Retinal pigment epithelial cell (primary cell): Measurements from ENCODE around the gene SYNE4.

Source experiments
- DNase-seq: peaks from one replicate; pipeline ENCODE4 v3.0.0-alpha.2; 2010; ENCODE audit warnings: low read depth
- H3K4me3 ChIP-seq: 2 replicates; pipeline ENCODE4 v1.5.1; 2011; ENCODE audit warnings: mild to moderate bottlenecking, low read length, control low read depth, moderate library complexity
- CTCF ChIP-seq: conservative IDR thresholded peaks from 2 replicates; pipeline ENCODE4 v1.5.1; 2011; ENCODE audit warnings: low read depth, low read length, control low read depth, inconsistent platforms

The SYNE4 gene

GRCh38 chr19:35975608-35976214 lies 32.9 kb downstream of the SYNE4 start:
- no peak overlapping the region for H3K4me3 ChIP-seq
- no peak for TF ChIP-seq CTCF
- DNase-seq = no peak

GRCh38 chr19:35973487-35973886 lies 35.1 kb downstream of the SYNE4 start:
- H3K4me3 ChIP-seq = no peak overlapping the region
- TF ChIP-seq CTCF = no peak
- DNase-seq = no peak

DNA sequence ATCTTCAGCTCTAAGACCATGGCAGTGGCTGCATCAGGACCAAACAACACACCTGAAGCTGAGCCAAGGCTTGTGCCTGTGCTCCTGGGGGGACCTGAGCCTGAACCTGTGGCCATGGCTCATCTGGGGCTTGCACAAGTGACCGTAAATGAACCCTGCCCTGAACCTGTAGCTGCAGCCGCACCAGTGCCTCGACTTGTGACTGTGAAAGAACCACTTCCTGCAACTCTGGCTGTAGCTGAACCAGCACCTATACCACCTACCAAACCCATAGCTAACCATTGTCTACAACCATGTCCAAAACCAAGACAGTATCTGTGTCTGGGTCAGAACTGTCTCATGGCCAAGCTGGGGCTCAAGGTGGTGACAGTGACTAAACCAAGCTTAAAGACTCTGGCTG lies 41.8 kb downstream of the SYNE4 start:
- no peak overlapping the region for H3K4me3 ChIP-seq
- TF ChIP-seq CTCF = no peak
- DNase-seq = no peak

- DNase-seq = peak; percentile 7
- no peak for TF ChIP-seq CTCF
Observed at GRCh38 chr19:35963514-35963913, 45.1 kb downstream of the SYNE4 start.

DNA sequence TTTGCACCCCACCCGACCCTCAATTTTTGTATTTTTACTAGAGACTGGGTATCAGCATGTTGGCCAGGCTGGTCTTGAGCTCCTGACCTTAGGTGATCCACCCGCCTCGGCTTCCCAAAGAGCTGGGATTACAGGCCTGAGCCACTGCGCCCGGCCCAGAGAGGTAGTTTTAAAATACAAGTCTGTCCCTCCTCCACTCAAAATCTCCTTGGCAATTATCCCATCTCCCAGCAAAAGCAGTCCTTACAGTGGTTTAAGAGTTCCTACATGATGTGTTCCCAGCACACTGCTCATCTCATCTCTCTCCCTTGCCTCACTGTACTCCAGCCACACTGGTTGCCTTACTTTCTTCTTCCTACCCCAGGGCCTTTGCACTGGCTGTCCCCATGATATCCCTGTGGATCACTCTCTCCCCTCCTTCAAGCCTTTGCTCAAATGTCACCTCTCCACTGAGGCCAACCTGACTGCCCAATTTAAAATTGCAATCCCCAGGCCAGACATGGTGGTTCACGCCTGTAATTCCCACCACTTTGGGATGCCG lies 48.1 kb downstream of the SYNE4 start:
- H3K4me3 ChIP-seq = no peak overlapping the region
- DNase-seq = no peak
- TF ChIP-seq CTCF = no peak

More at GRCh38 chr19:35963514-35963913, 45.1 kb downstream of the SYNE4 start:
- no peak overlapping the region for H3K4me3 ChIP-seq

GRCh38 chr19:35959968-35960320 lies 48.7 kb downstream of the SYNE4 start:
- DNase-seq = no peak
- no peak for TF ChIP-seq CTCF
- H3K4me3 ChIP-seq = no peak overlapping the region

GRCh38 chr19:35959040-35959967 lies 49.3 kb downstream of the SYNE4 start:
- H3K4me3 ChIP-seq = no peak overlapping the region

More at GRCh38 chr19:35959040-35959967, 49.3 kb downstream of the SYNE4 start:
- no peak for TF ChIP-seq CTCF
- DNase-seq = no peak
